NCI-H526 treated with DMSO at 0.1 percent for 48 hours (cell line): ENCODE measurements around the gene KCNQ1.

Experiments
- DNase-seq: peaks from one replicate; lab custom pipeline; 2025; lab: John Stamatoyannopoulos, UW

KCNQ1 gene

DNA sequence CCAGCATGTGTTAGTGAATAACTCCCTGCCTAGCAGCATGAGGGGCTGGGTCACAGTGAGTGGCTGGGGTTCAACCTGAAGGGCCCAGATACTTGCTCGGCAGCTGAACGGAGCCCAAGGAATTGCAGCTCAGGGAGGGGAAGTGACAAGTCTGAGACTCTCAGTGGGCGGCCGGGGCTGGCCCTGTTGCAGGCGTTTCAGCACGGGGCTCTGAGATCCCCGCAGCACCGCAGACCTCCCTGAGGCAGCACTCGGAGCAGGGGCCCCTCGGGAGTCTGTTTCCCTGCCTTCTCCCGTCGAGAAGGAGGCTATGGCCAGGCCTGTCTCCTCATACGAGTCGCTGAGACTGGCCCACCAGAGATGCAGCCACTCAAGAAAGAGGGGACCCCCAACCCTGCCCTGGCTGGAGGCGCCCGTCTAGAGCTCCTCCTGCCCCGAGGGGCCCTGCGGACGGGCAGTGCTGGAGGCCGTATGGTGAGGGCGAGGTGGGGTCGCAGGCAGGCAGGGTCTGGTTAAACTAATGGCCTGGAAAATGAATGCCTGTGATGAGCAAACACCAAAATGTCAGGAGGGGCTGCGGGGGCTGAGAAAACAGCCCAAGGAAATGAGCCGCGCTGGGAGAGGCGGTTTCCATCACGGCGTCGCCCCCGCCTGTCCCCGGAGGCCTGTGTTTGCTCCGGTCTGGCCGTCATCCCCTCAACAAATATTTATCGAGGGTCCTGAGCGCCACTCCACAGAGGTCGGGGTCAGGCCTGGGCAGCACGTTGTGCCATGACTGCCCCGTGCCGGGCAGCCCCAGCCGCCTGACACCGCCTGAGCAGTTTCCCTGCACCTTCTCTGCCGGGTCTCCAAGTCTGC, 35.0 kb upstream of the KCNQ1 start:
- no peak for DNase-seq

DNA sequence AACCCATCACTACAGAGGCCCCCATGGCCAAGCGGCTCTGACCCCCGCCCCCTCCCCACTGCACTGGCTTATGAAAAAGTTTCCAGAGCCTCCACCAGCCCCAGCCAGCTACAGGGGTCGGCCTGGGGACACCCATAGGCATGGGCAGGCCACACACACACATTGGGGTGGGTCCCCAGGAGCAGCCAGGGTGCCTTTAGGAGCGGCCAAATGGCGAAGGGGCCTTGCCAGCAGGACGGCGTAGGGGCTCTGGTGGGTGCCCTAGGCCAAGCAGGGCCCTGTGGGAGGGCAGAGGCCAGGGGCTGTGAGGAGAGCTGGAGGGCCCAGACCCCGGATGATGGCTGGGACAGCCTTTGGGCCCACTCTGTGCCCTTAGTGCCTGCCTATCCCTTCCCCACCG, 34.2 kb upstream of the KCNQ1 start:
- no peak for DNase-seq

DNA sequence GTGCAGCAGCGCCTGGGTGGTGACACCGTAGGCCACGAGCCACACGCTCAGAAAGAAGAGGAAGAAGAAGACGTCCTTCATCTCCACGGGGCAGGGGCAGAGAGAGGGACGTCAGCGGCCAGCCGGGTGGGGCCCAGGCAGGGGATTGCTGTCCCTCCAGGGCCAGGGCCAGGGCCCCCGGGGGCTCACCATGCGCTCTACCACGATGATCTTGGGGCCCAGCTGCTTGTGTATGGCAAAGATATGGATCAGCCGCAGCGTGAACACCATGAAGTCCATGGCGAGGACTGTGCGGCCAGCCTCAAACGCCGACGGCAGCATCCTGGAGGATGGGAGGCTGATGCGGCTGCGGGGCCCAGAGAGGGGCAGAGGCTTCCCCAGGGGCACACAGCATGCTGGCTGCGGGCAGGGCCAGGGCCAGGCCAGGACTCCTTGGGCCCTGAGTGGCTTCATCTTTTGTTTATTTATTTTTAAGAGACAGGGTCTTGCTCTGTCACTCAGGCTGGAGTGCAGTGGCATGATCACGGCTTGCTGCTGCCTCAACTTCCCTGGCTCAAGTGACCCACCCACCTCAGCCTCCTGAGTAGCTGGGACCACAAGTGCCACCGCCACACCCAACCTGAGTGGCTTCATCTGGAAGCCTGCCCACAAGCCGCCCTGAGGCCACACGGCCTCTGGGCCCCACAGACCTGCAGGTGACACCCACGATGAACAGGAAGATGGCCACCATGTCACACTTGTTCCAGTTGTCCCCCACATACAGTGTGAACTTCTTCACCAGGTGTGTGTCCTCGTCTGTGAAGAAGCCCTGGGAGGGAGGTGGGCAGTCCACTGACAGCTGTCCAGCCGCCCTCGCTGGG, 33.1 kb upstream of the KCNQ1 start:
- no peak for DNase-seq

DNA sequence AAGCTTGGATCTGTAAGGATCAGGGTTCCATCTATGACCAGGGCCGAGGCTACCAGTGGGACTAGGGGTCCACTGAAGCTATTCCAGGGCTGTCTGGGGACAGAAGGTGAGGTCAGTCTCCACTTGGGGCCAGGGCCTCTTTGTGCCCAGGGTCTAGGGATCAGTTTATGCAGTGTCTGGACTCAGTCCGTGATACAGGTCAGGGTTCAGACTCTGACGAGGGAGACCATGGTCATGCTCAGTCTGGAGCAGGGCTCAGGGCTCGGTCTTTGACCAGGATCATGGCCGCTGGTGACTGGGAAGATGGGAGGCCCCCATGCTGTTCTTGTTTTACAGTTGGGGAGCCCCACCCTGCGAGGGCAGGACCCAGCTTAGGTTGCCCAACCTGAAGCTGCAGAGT, 32.5 kb upstream of the KCNQ1 start:
- no peak for DNase-seq

DNA sequence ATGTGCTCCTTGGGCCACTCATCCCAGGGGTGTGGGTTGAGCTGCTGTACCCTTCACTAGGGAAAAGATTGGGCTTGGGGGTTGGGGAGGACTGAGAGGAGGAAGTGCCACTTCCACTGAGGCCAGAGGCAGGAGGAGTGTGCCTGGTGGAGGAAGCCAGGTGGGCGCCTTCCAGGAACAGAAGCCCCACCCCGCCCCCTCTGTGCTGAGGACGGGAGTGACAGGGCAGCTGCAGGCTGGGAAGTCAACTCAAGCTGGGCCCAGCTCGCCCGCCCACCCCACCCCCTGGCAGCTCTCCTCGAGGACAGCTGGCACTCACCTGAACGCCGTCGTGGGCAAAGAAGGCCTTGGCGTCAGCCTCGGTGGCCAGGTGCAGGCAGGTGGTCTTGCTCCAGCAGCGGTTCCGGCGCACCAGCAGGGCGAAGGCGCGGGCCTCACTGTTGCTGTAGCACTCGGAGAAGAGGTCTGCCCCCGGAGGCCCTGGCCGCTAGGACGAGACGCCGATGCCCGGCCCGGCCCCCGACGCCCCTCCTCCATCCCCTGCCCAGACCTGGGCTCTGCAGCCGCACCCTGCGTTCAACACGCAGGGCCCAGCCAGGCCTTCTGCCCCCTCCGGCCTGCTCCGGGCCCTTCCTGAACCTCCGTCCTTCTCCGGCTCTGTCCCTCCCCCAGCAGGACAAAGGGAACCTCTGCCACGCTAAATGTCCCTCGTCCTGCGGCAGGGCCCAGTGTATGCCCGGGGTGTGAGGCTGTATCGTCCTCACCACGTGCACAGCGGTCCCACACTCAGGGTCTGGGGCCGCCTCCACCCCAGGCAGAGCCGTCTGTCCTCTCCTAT, 30.8 kb upstream of the KCNQ1 start:
- no peak for DNase-seq

DNA sequence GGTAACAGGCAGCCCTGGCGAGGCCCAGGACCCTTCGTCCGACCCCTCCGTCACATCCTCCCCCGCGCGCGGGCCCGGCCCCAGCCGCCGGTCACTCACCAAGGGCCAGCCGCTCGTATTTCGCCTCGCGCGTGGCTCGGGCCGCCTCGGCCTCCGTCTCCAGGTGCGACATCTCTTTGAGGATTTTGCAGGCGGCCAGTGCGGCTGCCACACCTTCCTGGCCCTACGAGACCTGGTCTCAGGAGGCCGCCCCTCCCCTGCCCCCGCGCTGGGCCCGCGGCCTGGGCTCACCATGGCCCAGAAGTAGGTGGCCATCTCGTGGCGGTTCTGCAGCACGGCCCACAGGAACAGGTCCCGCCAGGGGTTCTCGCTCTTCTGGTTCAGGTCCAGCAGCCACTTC, 30.2 kb upstream of the KCNQ1 start:
- no peak for DNase-seq

DNA sequence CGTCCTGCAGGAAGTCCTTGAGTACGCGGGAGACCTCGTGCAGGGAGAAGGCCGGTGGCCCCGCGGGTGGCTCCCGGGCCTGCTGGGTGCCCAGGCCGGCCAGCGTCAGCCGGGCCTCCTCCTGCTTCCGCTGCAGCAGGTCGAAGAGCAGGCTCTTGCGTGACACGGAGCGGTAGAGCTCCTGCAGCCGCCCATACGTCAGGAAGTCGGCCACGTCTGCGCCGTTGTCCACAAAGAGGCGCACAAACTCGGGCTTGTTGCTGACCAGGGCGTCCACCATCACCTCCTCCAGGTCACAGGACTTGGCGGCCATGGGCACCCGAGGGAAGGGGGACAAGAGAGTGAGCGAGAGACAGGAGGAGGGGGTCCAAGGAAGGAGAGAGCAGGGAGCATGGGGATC, 29.6 kb upstream of the KCNQ1 start:
- DNase-seq: no peak

DNA sequence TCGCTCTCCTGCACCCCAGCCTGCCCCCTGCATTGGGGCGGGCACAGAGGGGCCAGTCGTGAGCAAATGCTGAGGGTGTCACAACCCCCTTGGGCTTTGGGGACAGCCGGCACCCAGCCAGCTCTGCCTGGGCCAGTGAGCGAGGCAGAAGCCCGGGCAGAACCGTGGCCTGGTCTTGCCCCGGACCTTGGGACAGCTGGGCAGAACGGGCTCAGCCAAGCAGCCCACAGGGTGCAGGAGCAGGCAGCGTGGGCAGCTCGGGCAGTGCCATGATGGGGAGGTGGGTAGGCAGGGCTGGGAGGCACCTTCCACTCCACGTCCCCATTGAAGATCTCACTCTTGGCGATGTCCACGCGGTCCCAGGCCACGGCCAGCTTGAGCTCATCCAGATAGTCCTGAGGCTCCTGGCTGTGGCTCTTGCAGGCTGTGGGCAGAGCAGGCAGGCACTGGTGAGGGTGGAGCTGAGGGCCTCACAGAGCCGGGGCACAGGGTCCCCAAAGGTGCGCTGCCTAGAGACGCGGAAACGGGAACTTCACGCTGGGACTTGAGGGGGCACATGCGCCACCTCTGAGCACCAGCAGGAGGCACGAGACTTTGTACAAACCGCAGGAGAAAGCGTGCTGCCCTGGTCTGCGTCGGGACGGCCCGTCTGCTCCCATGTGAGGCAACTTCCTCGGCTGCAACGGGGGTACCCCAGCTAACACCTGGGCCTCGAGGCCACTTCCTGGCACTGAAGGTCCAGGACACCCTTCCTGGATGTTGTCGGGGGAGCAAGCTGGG, 29.0 kb upstream of the KCNQ1 start:
- no peak for DNase-seq

DNA sequence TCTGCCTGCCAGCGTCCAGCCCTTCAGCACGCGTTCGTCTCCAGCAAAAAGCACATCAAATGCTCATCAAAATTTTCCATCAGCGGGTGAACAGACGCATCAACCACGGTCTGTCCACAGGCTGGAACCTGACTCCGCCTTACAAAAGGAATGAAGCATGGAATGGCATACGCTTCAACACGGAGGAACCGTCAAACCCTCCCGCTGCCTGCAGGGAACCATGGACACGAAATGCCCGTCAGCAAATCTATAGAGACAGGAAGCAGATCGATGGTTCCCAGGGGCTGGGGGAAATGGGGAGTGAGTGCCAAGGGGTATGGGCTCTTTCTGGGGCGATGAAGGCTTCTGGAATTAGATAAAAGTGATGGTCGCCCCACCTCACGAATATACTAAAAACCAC, 28.0 kb upstream of the KCNQ1 start:
- DNase-seq: no peak

DNA sequence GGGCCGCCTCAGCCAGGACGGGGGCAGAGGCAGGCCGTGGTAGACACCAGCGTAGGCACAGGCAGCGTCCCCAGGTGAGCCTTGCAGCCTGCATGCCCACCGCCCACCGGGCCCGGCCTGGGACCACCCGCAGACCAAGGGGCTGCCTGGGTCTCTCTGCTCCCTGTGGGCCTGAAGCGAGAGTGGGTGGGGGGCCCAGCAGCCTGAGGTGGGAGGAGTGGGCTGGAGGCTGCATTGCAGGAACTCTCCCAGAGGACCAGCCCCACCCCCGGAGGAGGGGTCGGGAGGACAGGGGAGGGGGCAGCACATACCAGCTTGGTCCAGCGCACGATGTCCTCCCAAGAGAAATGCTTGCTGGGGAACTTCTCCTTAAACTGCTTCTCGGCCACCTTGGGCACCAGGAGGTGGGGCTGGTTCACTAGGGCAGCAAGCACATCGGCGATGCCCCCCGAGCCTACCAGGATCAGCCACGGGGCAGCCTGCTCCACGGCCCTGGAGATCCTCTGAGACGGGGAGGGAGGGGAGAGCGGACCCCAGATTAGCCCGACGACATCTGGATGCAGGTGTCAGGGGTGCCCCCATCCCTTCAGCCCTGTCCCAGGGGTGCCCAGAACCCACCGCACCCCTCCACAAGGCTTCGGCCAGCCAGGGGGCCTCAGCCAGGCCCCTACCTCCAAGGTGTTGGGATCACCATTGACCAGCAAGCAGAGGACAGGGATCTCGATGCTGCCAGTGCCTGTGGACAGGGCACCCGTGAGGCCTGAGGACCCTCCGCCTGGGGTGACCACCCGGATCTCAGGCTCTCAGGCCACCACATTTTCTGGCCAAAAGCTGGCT, 26.7 kb upstream of the KCNQ1 start:
- no peak for DNase-seq

DNA sequence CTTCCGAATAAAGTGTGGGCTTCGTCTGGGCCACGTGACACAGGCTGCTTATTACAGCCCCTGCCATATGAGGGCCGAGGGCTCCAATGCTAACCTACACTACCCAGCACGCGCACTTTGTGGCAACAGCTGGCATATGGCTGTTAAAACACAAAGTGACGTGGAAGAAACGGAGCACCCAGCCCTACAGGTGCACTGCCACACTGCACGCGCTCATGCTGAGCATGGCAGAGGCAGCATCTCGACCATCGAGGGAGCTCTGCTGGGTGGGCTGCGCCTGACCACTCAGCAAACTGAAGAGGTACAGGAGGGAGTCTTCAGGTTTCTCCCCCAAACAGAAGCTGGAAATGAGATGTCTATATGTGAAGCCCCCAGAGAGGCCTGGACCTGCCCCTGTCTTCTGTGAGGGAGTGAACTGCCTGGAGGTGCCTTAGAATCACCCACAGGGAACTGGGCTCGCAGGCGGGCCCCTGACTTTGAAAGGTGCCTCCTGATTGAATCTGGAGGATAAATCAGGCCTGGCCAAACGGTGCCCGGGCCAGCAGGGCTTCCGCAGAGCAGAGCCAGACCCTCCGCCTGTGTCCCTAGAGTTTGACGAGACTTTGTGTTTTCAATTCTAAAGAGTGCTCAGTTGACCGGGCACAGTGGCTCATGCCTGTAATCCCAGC, 26.0 kb upstream of the KCNQ1 start:
- DNase-seq: no peak

DNA sequence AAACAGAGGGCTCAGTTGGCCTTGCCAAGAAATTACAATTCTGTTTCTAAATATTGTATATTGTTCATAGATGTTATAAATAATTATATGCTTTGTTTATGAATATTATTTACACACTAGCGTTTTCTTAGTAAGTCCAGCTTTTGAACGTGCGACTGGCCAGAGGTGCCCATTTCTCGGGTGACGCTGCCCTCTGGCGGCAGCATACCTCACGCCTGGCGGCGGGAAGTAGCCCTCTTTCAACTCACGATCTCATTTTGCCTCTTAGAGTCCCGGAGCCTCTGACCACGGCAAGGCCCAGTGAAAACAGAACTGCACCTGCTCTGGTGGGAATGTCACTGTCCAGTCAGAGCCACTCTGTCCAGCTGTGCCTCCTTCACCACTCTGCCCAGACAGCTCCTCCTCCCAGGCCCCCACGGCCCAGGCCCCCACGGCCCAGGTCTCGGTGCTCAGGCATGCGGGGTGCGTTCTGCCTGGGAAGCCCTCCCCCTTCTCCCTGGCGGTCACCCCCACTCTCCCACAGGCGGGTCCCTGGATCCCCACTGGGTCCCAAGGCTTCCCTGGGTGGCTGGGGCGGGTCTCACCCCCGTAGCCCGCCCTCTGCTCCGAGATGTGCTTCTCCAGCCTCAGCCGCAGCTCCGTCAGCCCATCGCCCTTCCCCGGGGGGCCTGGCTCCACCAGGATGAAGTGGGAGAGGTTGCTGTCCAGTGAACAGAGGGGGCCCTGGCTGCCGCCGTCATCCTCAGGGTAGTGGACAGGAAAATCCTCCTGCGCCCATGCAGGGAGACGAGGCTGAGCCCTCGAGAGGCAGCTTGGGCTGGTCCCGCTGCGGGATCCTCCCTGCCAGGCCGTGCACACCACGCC, 24.9 kb upstream of the KCNQ1 start:
- peak; percentile 64 for DNase-seq

DNA sequence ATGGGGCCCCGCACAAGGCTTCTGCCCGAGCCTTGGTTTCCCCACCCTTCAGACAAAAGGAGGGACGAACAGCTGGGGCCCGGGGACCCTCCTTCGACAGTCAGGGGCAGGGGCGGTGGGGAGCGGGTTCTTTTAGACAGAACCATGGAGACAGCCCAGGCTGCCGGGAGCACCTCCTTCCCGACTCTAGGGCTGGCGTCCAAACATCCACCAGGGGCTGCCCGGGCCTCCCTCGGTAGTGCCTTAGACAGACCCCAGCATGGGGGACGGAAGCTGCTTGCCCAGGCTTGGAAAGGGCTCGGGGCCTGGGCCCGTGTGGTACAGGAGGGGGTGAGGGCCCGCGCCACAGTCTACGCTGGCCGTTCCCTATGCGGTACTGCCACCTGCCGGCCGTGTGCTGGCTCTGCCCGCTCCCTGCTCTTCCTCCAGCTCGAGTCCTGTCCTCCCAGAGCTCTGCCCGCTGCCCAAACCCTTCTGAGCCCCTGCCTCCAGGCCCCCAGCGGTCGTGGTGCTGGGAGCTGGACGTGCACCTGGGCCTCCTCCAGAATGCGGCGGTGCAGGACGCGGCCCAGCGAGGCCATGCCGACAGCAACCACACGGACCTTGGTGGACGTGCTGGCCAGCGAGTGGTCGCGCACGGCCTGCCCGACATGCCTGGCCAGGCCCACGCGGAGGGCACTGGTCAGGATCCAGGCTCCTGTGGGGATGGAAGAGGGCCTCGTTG, 24.1 kb upstream of the KCNQ1 start:
- DNase-seq: peak; percentile 75

DNA sequence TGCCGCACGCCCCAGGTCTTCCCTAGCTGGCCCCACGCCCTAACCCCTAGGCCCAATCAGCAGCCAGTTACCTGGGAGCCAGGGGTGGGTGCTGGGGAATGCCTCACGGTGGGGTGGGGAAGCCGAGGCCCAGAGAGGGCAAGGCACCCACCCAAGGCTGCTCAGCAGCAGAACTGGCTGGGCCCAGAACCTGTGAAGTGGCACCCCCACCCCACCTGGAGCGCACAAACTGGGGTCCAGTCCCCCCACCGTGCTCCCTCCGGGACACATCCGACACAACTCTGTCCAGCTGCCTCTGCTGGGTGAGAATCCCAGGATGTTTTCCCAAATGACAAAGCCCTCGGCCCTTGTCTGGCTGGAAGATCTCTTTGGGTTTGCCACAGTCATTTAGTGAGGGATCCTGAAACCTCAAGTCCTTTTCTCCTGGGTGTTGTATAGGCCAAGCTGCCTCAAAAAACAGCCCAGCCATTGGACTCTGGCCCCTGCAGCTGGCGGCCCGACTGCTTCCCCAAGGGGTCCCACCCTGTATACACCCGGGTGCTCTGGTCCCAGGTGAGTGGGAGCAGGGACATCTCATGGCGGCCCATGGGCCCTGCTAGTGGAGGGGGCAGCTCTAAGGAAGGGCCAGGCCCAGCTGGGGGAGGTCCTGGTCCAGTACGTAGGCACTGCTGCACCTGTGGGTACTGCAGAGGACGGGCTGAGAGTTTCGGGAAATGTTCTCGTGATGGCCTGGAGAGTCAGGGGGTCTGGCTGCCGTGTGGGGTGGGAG, 23.4 kb upstream of the KCNQ1 start:
- no peak for DNase-seq

DNA sequence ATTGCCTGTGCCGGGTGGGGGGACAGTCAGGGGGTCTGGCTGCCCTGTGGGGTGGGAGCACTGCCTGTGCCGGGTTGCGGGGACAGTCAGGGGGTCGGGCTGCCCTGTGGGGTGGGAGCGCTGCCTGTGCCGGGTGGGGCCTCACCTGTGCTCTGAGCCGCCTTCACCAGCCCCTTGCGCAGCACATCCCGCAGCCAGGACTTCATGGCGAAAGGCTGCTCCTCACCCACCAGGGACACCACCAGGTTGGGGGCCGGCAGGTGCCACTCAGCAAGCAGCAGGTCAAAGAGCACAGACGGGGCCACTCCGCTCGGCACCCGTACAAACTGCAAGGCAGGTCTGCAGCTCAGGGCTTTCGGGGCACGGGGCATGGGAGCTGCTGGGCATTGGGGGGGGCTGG, 22.8 kb upstream of the KCNQ1 start:
- DNase-seq: no peak

DNA sequence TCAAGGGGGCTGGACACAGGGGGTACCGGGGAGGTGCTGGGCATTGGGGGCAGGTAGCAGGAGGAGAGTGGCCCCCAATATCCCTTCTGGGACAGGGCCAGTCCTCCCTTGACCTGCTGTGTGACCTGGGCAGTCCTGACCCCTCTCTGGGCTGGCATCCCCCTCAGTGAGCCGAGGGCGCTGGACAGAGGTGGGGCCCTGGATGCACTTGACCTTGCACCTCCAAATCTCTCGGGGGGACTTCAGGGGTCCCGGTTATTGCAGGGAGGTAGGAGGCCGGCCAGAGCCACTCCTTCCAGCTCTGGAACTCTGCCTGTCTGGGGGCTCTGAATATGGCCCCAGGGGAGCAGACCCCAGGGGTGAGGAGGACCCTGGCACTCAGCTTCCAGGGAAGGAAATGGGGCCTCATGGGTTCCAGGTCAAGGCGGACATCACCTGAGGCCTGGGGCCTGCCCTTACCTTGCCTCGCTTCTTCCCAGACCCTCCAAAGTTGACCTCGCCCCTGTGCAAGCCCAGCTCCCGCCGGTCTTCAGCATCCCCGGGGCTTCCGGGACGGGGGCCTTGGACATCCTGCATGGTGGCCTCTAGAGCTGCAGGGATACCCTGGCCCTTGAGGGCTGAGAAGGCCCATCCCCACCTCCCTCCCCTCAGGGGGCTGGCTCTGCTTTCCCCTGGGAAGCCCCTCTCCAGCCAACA, 22.2 kb upstream of the KCNQ1 start:
- no peak for DNase-seq
